ENCODE data around the gene XYLT2. TPM values are rescaled to one million over a fixed set of nuclear protein-coding genes. Genes with fewer than 3 reads are reported as not detected.

XYLT2 gene
- total and polyA plus RNA-seq, 9 of the 15 experiments (the other 6 are each of a cell fraction or from before 2014, with no cell fraction given), result 0.63 to 9.1 (median 4.3) TPM

DNA sequence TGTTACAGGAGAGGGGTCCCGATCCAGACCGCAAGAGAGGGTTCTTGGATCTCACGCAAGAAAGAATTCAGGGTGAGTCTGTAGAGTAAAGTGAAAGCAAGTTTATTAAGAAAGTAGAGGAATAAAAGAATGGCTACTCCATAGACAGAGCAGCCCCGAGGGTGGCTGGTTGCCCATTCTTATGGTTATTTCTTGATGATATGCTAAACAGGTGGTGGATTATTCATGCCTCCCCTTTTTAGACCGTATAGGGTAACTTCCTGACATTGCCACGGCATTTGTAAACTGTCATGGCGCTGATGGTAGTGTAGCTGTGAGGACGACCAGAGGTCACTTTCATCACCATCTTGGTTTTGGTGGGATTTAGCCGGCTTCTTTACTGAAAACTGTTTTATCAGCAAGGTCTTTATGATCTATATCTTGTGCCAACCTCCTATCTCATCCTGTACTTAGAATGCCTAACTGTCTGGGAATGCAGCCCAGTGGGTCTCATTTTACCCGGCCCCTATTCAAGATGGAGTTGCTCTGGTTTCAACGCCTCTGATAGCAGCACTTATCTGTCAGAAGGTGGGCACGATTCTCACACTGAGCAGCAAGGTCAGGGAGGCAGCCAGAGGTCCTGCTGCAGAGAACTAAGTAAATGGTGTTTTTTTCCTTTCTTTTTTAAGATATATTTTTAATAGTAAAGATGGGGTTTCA is 26.5 kb upstream of the XYLT2 start (continued):
- TF ChIP-seq ZNF395 (CRISPR knock-in tag; IDR thresholded peaks at IDR 0.05) (peak; percentile 96), EWSR1 (IDR thresholded peaks at IDR 0.05; ENCODE audit: borderline replicate concordance, low read depth, partially characterized antibody) (no peak), ZNF224 (CRISPR knock-in tag; IDR thresholded peaks at IDR 0.05) (no peak), YY1 (IDR thresholded peaks at IDR 0.05; ENCODE audit: borderline replicate concordance in 1 of 3, control insufficient read depth in 1 of 3, extremely low read depth in 1 of 3, insufficient read depth in 3 of 3, insufficient read length in 1 of 3, insufficient replicate concordance in 2 of 3, low read depth in 1 of 3, low read length in 2 of 3) (peak in 1 of 3 experiments; percentile 37), SNRNP70 (optimal IDR thresholded peaks at IDR 0.05; ENCODE audit: low read depth, low read length) (no peak), ZNF699 (CRISPR knock-in tag; IDR thresholded peaks at IDR 0.05; ENCODE audit: insufficient replicate concordance) (no peak), TEAD2 (tag; IDR thresholded peaks at IDR 0.05) (peak; percentile 76), ZNF280B (CRISPR knock-in tag; IDR thresholded peaks at IDR 0.05) (no peak), TCF7 (IDR thresholded peaks at IDR 0.05; ENCODE audit: borderline replicate concordance) (no peak), JUND (IDR thresholded peaks at IDR 0.05; ENCODE audit: borderline replicate concordance, low read depth, low read length) (no peak), JUND (tag; IDR thresholded peaks at IDR 0.05; ENCODE audit: borderline replicate concordance, low read depth, low read length) (no peak), FUS (optimal IDR thresholded peaks at IDR 0.05; ENCODE audit: low read depth, low read length) (no peak), EP400 (IDR thresholded peaks at IDR 0.05) (no peak), GTF2E2 (tag; IDR thresholded peaks at IDR 0.05) (no peak), ETS2 (tag; IDR thresholded peaks at IDR 0.05; ENCODE audit: borderline replicate concordance, poor library complexity, severe bottlenecking) (no peak), HOXB6 (CRISPR knock-in tag; IDR thresholded peaks at IDR 0.05; ENCODE audit: borderline replicate concordance) (no peak)
- TF ChIP-seq, protein P1, sequence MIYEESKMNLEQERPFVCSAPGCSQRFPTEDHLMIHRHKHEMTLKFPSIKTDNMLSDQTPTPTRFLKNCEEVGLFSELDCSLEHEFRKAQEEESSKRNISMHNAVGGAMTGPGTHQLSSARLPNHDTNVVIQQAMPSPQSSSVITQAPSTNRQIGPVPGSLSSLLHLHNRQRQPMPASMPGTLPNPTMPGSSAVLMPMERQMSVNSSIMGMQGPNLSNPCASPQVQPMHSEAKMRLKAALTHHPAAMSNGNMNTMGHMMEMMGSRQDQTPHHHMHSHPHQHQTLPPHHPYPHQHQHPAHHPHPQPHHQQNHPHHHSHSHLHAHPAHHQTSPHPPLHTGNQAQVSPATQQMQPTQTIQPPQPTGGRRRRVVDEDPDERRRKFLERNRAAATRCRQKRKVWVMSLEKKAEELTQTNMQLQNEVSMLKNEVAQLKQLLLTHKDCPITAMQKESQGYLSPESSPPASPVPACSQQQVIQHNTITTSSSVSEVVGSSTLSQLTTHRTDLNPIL (CRISPR knock-in tag; IDR thresholded peaks at IDR 0.05), result no peak
- TF ChIP-seq, protein P2, sequence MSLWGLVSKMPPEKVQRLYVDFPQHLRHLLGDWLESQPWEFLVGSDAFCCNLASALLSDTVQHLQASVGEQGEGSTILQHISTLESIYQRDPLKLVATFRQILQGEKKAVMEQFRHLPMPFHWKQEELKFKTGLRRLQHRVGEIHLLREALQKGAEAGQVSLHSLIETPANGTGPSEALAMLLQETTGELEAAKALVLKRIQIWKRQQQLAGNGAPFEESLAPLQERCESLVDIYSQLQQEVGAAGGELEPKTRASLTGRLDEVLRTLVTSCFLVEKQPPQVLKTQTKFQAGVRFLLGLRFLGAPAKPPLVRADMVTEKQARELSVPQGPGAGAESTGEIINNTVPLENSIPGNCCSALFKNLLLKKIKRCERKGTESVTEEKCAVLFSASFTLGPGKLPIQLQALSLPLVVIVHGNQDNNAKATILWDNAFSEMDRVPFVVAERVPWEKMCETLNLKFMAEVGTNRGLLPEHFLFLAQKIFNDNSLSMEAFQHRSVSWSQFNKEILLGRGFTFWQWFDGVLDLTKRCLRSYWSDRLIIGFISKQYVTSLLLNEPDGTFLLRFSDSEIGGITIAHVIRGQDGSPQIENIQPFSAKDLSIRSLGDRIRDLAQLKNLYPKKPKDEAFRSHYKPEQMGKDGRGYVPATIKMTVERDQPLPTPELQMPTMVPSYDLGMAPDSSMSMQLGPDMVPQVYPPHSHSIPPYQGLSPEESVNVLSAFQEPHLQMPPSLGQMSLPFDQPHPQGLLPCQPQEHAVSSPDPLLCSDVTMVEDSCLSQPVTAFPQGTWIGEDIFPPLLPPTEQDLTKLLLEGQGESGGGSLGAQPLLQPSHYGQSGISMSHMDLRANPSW (CRISPR knock-in tag; IDR thresholded peaks at IDR 0.05), result no peak

Data from K562 (cell line).